KOPT-K1 (cell line): ENCODE measurements around the gene FAU.
"Not testable (repeated sequence)": the region's sequence is repeated elsewhere in the genome, so short reads cannot be mapped to it uniquely, and the experiment has no call there.

Source experiments
- H3K27ac ChIP-seq: fragments of 200-600 bp; sonication (generic); 2 replicates; pipeline ENCODE4 v1.5.1; 2016; ENCODE audit warnings: antibody characterized with exemption, mild to moderate bottlenecking, low read depth, low read length; ENCODE audit not compliant: poor library complexity, severe bottlenecking
- H3K36me3 ChIP-seq: fragments of 200-600 bp; sonication (generic); 2 replicates; pipeline ENCODE4 v1.5.1; 2017; ENCODE audit warnings: antibody characterized with exemption, mild to moderate bottlenecking, low read length, moderate library complexity; ENCODE audit not compliant: insufficient read depth
- H3K9me3 ChIP-seq: fragments of 200-600 bp; sonication (generic); 2 replicates; pipeline ENCODE4 v1.5.1; 2017; ENCODE audit warnings: antibody characterized with exemption, low read length, mild to moderate bottlenecking; ENCODE audit not compliant: insufficient read depth, poor library complexity, severe bottlenecking

The FAU gene

GRCh38 chr11:65150509-65151299 lies 28.8 kb upstream of the FAU start:
- H3K9me3 ChIP-seq, result peaks cover 5% of the 10 kb centered on the region
- H3K27ac ChIP-seq, result no peak overlapping the region
- H3K36me3 ChIP-seq, result no peaks in the 10 kb centered on the region

GRCh38 chr11:65150131-65150508 lies 28.2 kb upstream of the FAU start:
- H3K27ac ChIP-seq, H3K9me3 ChIP-seq, H3K36me3 ChIP-seq: not testable (repeated sequence)

DNA sequence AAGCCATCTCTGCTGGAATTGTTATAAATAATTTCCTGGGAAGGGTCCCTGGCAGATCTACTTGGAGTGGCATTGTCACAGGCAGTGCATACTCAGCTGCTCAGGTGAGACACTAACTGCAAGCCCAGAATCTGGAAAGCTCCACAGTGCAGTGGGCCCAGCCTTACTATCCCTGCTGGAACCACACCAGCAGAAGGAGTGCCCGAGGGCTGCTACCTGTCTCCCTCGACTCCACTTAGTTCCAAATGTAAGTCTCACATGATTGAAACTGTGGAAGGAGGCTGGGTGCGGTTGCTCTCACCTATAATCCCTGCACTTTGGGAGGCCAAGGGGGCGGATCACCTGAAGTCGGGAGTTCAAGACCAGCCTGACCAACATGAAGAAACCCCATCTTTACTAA lies 26.7 kb upstream of the FAU start:
- Histone ChIP-seq H3K9me3 (peaks cover 5% of the 10 kb centered on the region), H3K27ac (no peak overlapping the region), H3K36me3 (no peaks in the 10 kb centered on the region)

- Histone ChIP-seq H3K36me3 (no peaks in the 10 kb centered on the region), H3K9me3 (peaks cover 5% of the 10 kb centered on the region), H3K27ac (no peak overlapping the region)
These were observed 25.6 kb upstream of the FAU start for GRCh38 chr11:65147352-65148075.

DNA sequence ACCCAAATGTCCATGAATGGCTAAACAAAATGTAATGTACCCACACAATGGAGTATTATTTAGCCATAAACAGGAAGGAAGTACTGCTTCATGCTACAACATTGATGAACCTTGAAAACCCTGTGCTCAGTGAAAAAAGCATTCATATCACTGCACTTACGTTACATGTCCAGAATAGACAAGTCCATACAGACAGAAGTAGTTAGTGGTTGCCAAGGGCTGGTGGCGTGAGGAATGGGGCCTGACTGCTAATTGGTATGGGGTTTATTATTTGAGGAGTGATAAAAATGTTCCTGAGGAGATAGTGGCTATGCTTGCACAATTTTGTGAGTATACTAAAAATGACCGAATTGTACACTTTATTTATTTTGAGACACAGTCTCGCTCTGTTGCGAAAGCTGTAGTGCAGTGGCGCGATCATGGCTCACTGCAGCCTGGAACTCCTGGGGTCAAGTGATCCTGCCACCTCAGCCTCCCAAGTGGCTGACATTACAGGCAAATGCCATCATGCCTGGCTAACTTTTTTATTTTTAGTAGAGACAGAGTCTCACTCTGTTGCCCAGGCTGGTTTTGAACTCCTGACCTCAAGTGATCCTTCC lies 20.1 kb upstream of the FAU start:
- H3K9me3 ChIP-seq, result no peaks in the 10 kb centered on the region
- H3K36me3 ChIP-seq, result no peaks in the 10 kb centered on the region
- no peak overlapping the region for H3K27ac ChIP-seq

GRCh38 chr11:65136515-65137096 lies 14.7 kb upstream of the FAU start:
- Histone ChIP-seq H3K36me3 (peaks cover 15% of the 10 kb centered on the region), H3K27ac (no peak overlapping the region), H3K9me3 (no peaks in the 10 kb centered on the region)

- Histone ChIP-seq H3K9me3 (no peaks in the 10 kb centered on the region), H3K36me3 (peaks cover 24% of the 10 kb centered on the region), H3K27ac (peak overlapping the region; percentile 92)
These were observed 13.8 kb upstream of the FAU start for GRCh38 chr11:65135633-65136145.

GRCh38 chr11:65134952-65135632 lies 13.2 kb upstream of the FAU start:
- Histone ChIP-seq H3K36me3 (peaks cover 30% of the 10 kb centered on the region), H3K9me3 (no peaks in the 10 kb centered on the region), H3K27ac (peak overlapping the region; percentile 92)

GRCh38 chr11:65134240-65134951 lies 12.5 kb upstream of the FAU start, which contains the start of gene SYVN1:
Gene SYVN1, minus strand, starts transcription at chr11:65134519. Its CDS starts 918 bp downstream, at chr11:65133601.
- H3K36me3 ChIP-seq, result peaks cover 37% of the 10 kb centered on the region
- no peaks in the 10 kb centered on the region for H3K9me3 ChIP-seq
- peak within 1 kb of the TSS; percentile 92 for H3K27ac ChIP-seq

GRCh38 chr11:65133724-65134123 lies 11.8 kb upstream of the FAU start:
- peak overlapping the region; percentile 92 for H3K27ac ChIP-seq
- H3K36me3 ChIP-seq, result peaks cover 44% of the 10 kb centered on the region
- H3K9me3 ChIP-seq, result no peaks in the 10 kb centered on the region

- peaks cover 49% of the 10 kb centered on the region for H3K36me3 ChIP-seq
- peak overlapping the region; percentile 92 for H3K27ac ChIP-seq
- no peaks in the 10 kb centered on the region for H3K9me3 ChIP-seq
These were observed 11.2 kb upstream of the FAU start for GRCh38 chr11:65132988-65133700.

GRCh38 chr11:65132238-65132987 lies 10.5 kb upstream of the FAU start:
- peaks cover 57% of the 10 kb centered on the region for H3K36me3 ChIP-seq
- no peaks in the 10 kb centered on the region for H3K9me3 ChIP-seq
- no peak overlapping the region for H3K27ac ChIP-seq

DNA sequence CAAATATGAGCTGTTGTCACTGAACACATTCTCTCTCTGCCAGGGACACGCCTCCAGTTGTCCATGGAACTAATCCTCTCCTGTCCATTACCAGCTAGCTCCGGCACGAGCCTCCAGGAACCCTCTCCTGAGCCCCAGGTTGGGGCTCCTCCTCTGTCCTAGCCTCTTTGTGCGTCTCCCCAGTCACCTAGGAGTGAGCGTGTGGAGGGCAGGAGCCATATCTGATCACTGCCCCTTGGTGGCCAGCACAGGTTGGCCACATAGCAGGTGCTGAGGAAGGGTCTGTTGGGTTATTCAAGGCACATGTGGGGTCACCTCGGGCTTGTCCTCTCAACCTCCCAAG lies 9.9 kb upstream of the FAU start:
- H3K36me3 ChIP-seq, result peaks cover 62% of the 10 kb centered on the region
- no peak overlapping the region for H3K27ac ChIP-seq
- no peaks in the 10 kb centered on the region for H3K9me3 ChIP-seq
